ENCODE measurements around the gene WDR1. TPM values are rescaled to one million over a fixed set of nuclear protein-coding genes. Genes with fewer than 3 reads are reported as not detected.
A peak's percentile ranks its signal among the peaks of the same experiment; 100 is the strongest.

The WDR1 gene
- total RNA-seq, 1 experiment from 2014 or later: 367 TPM

DNA sequence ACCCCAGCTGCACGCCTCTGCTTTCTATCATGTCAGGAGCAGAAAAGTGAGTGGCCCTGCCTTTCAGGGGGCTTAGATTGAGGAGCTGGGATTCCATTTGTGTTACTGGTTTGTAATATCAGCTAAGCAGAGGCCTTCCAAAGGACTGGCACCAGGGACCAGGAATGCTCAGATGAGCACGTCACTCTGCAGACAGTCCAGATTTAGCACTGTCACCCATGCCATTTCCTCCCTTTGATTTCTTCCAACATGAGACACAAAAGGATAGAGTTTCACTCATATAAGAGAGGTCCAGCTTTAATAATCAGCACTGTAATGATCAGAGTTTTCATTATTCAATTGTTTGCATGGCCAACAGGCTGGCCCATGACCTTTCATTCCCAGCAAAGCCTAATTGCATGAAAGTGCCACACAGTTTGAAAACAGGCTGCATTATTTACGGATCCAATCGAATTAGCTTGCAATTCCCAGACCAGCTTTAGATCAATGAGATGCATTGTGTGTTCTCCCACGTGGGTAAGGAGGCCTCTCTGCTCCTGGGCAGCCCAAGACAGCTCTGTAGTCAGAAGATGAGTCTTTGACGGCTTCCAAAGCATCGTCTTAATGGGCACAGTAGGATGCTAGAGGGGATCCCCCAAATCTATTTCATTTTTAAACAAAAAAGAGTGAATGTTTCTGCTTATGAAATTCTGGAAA is 85.5 kb downstream of the WDR1 start:
- H3K4me2 ChIP-seq (ENCODE audit: insufficient read depth, insufficient read length, low read length): no peak overlapping the region

More for the DNA sequence above, 85.5 kb downstream of the WDR1 start:
- no peak overlapping the region for H2BK15ac ChIP-seq (ENCODE audit: low read depth, low read length)
- H3K9ac ChIP-seq (ENCODE audit: extremely low read depth, insufficient read length, low read length): no peak overlapping the region
- H3K4me3 Mint-ChIP-seq: no peak overlapping the region
- H3K23ac ChIP-seq (ENCODE audit: insufficient read length, low read depth, low read length): no peak overlapping the region
- H3K27me3 ChIP-seq (ENCODE audit: insufficient read depth, low read length): no peaks in the 10 kb centered on the region
- no peak overlapping the region for H2BK12ac ChIP-seq (ENCODE audit: insufficient read length, low read depth, low read length)
- peak; percentile 10 for DNase-seq
- H3T11ph ChIP-seq (ENCODE audit: low read length): no peak overlapping the region
- no peak overlapping the region for H3K18ac ChIP-seq (ENCODE audit: insufficient read length, low read depth, low read length)
- H3K23me2 ChIP-seq (ENCODE audit: insufficient read length, low read depth, low read length, poor library complexity, severe bottlenecking): no peaks in the 10 kb centered on the region
- no peaks in the 10 kb centered on the region for H3K4me1 ChIP-seq (ENCODE audit: insufficient read depth, low read length)
- no peak overlapping the region for H2AK5ac ChIP-seq (ENCODE audit: insufficient read length, low read length)
- no peak overlapping the region for H2BK5ac ChIP-seq (ENCODE audit: insufficient read length, low read length)
- H3K4me1 Mint-ChIP-seq: peaks cover 17 to 24% of the 10 kb centered on the region in 2 experiments
- no peak overlapping the region for H4K91ac ChIP-seq (ENCODE audit: insufficient read length, low read depth, low read length)
- H3K36me3 Mint-ChIP-seq (ENCODE audit: insufficient read depth in 1 of 3, low read depth in 3 of 3): no peaks in the 10 kb centered on the region
- no peak overlapping the region for H3K27ac ChIP-seq (ENCODE audit: insufficient read length, low read depth, low read length)
- H2BK120ac ChIP-seq (ENCODE audit: low read depth, low read length, poor library complexity, severe bottlenecking): no peak overlapping the region
- H4K5ac ChIP-seq (ENCODE audit: insufficient read length, low read depth, low read length): no peak overlapping the region
- no peak overlapping the region for H2AFZ ChIP-seq (ENCODE audit: low read length)
- no peaks in the 10 kb centered on the region for H3K9me3 ChIP-seq (ENCODE audit: control insufficient read depth, low read depth, low read length)
- H3K9me3 Mint-ChIP-seq: no peaks in the 10 kb centered on the region; a peak in 1 of 5 replicates
- no peak overlapping the region for H3K27ac Mint-ChIP-seq
- H2BK20ac ChIP-seq (ENCODE audit: low read depth, low read length, poor library complexity, severe bottlenecking): no peak overlapping the region
- H4K20me1 ChIP-seq (ENCODE audit: control insufficient read depth, insufficient read depth, insufficient read length): no peaks in the 10 kb centered on the region
- no peak overlapping the region for H3K4ac ChIP-seq (ENCODE audit: low read depth, low read length)
- H3K56ac ChIP-seq (ENCODE audit: insufficient read length, low read depth, low read length): no peak overlapping the region
- H3K14ac ChIP-seq (ENCODE audit: insufficient read depth, low read length): no peak overlapping the region
- H3K27me3 Mint-ChIP-seq (ENCODE audit: low read depth): peaks cover 7% of the 10 kb centered on the region
- no CpG with 5 or more reads among the region's 7 CpGs for WGBS (ENCODE audit: extremely low coverage, insufficient read length, low lambda C conversion rate)
- TF ChIP-seq CTCF (conservative IDR thresholded peaks at IDR 0.05): no peak
- H3K79me2 ChIP-seq (ENCODE audit: insufficient read depth, low read length): no peaks in the 10 kb centered on the region
- no peaks in the 10 kb centered on the region for H3K79me1 ChIP-seq (ENCODE audit: insufficient read depth, low read depth, low read length, poor library complexity, severe bottlenecking)
- H4K8ac ChIP-seq (replicated peaks; ENCODE audit: insufficient read length, low read depth, low read length): no peak overlapping the region

All from H9 (cell line).